ENCODE results near the gene PAMR1.
"Not testable (repeated sequence)": the region's sequence is repeated elsewhere in the genome, so short reads cannot be mapped to it uniquely, and the experiment has no call there.

Gene PAMR1

GRCh38 chr11:35543481-35543880 is 18.1 kb upstream of the PAMR1 start:
- DNase-seq, result no peak

DNA sequence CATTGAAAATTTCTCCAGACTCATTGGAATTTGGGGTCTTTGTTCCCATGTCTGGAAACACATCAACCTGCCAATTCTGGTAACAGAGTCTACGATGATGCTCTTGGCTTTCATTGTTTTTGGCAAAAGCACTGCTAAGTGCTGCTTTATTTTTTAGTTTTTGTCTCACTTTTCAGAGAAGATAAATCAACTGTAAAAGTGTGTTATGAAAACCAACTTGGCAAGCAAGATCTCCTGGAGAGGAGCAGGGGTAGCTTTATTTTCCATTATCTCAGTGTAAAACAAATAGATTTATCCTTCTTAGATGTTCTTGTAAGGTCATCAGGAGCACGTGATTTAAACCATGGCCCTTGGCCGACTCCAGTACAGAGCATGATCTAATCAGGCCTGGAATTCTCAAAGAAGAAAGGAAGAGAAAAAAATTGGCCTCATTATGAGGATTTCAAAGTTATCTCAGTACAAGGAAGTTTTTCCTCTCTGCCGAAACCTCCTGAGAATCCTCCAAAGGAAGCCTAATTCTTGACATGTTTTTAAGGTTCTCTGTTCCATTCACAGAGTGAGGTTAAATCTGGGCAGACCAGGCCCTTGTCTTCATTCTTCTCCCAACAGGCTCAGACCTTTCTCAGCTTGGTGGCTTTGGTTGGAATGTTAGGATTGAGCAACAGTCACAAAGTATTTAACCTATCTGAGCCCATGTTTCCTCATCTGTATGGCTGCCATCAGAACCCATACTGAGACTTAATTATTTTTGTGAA is 16.4 kb upstream of the PAMR1 start:
- DNase-seq, result no peak

GRCh38 chr11:35540526-35540925 is 15.1 kb upstream of the PAMR1 start:
- DNase-seq, result no peak

DNA sequence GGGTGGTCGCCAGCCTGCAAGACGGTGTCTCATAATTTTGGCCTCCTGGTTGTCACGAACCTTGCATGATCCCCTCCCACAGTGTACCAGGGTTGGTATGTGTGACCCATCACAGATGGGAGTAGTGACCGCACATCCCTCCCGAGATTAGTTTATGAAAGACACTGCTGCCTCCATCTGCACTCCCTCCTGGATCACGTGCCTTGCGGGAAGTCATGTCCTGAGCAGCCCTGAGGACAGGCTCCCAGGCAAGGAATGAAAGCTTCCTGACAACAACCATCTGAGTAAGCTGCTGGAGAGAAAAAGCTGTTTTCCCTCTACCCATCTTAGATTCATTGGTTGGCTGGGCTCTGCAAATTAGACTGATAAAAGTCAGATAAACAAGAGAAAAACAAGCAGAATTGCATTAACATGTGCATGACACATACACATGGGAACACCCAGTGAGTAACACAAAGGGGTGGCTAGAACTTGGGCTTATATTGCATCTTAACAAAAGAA is 14.4 kb upstream of the PAMR1 start:
- no peak for DNase-seq

GRCh38 chr11:35539256-35539655 is 13.8 kb upstream of the PAMR1 start:
- DNase-seq, result no peak

GRCh38 chr11:35536470-35536869 is 11.1 kb upstream of the PAMR1 start:
- DNase-seq, result no peak

DNA sequence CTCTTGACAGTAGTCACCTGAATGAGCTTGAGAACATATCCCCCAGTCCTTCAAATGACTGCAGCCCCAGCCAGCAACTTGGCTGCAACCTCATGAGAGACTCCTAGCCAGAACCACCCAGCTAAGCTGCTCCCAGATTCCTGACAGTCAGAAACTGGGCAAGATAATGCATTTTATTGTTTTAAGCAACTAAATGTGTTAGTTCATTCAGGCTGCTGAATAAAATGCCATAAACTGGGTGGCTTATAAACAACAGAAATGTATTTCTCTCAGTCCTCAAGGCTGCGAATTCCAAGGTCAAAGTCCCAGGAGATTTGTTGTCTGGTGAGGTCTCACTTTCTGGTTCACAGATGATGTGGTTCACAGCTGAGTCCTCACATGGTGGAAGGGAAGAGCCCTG is 5.8 kb upstream of the PAMR1 start:
- DNase-seq, result no peak

DNA sequence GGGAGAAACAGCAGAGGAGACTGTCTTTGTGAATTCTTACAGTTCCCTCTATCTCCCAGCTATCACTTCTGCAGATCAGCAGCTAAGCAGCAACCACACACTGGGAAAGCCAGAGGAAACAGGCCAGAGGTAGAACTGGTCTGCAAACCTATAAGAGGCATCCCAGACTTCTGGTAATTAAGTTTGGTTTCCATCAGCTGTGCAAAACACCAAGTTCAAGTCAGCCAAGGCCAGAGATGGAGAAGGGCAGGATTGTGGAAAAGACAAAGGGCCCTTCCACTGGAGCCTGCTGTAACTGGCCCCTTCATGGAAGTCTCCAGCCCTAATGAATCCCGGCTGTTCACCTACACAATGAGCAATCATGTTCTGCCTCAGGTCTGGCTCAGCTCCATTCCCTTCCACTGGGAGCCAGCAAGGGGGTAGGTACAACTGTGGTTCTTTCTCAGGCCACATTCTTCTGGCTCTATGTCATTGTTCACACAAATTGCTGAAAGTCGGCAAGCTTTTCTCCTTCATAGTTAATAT is 4.6 kb upstream of the PAMR1 start:
- DNase-seq, result no peak

GRCh38 chr11:35526370-35526792 is 965 bp upstream of the PAMR1 start:
- DNase-seq, result no peak

GRCh38 chr11:35524780-35525179 is 636 bp downstream of the PAMR1 start:
- DNase-seq, result no peak

DNA sequence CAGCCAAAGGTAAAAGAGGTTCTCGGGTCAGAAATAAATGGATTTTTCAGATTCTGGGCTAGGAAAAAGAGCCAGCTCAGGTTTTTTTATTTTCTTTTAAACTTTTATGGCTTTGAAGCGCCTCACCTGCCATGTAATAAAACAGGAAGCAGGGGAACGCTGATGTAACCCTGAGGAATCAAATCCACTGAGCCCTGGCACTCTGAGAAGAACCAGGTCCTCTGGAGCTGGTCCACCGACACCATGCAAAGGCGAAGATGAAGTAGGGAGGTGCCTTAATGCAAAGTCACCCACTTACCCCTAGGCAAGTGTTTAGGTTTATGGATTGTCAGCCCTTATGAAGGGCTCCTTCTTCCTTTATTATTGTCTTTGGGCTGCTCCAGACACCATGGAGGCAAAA is 1.6 kb downstream of the PAMR1 start:
- no peak for DNase-seq

DNA sequence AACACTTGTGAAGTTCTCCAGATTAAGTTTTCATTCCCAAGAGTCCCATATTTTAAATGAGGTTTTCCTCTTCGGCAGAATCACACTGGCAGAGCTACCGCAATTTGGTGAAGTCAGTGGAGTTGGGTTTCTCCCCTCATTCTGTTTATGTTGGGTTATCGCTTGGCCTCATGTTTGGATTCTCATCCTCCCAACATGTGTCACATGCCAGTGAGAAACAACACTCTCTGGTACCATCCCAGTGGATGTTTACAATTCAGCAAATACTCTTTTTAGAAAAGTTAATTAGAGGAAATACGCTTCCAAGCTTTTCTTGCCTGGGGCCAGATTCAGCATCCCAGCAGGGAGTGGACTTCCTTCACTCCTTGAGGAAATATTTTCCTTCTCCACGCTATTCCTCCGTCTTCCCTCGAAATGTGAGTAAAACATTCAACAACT is 2.1 kb downstream of the PAMR1 start:
- no peak for DNase-seq

DNA sequence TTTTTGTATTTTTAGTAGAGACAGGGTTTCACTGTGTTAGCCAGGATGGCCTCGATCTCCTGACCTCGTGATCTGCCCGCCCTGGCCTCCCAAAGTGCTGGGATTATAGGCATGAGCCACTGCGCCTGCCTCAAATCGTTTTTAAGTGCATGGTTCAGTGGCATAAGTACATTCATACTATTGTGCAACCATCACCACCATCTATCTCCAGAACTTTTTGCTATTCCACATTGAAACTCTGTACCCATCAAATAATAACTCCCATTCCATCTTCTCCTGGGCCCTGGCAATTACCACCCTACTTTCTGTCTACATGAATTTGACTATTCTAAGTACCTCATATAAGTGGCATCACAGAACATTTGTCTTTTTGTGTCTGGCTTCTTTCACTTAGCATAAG is 3.3 kb downstream of the PAMR1 start:
- not testable (repeated sequence) for DNase-seq

GRCh38 chr11:35520376-35520775 is 5.0 kb downstream of the PAMR1 start:
- DNase-seq, result no peak

DNA sequence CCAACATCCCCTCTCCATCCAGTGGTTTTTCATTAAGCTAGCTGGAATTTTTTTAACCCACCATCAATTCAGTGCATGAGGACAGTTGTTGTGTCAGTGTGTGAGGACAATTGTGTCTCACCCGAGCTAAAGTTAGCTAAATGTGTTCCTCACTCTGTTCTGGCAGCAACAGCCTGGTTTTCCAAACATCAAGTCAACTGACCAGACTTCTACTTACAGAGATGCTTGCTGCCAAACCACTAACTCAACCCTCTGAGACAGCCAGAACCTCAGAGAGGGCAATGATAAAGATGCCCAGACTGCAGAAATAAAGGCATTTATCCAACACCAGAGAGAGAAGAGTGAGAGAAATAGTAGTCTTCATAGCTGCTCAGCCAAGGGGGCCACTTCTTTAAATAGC is 6.7 kb downstream of the PAMR1 start:
- no peak for DNase-seq

- no peak for DNase-seq
These were observed 7.9 kb downstream of the PAMR1 start for GRCh38 chr11:35517481-35517880.

DNA sequence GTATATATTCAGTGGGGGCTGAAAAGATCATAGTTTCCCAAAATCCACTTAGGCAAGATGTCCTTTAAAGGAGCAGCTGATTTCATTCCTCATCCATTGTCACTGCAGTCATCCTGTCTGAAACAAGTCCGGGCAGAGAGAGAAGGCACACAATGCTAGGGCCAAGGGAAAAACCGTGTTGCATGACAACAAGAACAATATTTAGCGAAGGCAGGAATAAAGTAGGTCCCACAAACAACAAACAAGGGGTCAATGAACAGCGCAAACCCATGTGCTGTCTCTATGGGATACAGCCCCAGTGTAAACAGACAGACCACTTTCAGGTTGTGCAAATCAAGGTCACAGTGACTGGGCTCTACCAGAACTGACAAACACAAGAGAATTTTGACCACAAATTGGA is 9.0 kb downstream of the PAMR1 start:
- no peak for DNase-seq

GRCh38 chr11:35515224-35515623 is 10.2 kb downstream of the PAMR1 start:
- DNase-seq, result no peak

GRCh38 chr11:35514481-35514880 is 10.9 kb downstream of the PAMR1 start:
- no peak for DNase-seq

DNA sequence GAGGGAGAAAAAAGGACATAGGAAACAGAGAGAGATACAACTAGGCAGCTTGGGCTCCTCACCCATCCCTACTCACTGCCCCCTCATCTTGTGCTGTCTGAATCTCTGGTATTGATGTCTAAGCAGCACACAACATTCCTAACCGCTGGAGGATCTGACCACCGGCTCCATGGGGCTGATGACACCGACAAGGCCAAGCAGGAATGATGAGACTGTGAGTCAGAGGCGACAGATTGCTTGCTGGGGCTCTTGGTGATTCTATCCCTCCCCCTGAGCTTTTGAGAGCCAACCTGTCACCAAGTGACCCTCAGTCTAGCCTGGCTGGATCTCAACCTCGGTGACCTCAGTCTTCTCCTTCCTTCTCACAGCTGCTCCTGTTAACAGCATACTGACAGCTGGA is 13.8 kb downstream of the PAMR1 start:
- no peak for DNase-seq

- DNase-seq, result no peak
These were observed 17.7 kb downstream of the PAMR1 start for GRCh38 chr11:35507688-35508087.

- DNase-seq, result no peak
These were observed 23.6 kb downstream of the PAMR1 start for GRCh38 chr11:35501776-35502175.

DNA sequence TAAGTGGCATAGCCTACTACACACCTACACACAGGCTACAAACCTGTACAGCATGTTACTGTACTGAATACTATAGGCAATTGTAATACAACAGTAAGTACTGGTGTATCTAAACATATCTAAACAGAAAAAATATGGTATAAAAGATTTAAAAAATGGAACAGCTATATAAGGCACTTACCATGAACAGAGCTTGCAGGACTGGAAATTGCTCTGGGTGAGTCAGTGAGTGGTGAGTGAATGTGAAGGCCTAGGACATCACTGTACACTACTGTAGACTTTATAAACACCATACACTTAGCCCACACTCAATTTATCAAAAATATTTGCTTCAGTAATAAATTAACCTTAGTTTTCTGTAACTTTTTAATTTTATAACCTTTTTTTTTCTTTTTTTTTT is 24.7 kb downstream of the PAMR1 start:
- DNase-seq, result no peak

DNA sequence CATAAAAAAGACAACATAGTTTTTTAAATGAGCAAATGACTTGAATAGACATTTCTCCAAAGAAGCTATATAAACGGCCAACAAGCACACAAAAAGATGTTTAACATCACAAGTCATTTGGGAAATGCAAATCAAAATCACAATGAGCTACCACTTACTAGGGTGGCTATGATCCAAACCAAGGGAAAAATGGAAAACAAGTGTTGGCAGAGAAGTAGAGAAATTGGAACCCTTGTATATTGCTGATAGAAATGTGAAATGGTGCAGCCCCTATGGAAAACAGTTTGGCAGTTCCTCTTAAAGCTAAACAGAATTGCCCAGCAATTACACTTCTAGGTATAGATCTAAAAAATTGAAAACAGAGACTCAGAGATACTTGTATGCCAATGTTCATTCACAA is 29.0 kb downstream of the PAMR1 start:
- DNase-seq, result no peak

All from effector CD8-positive, alpha-beta T cell (primary cell).